Fibroblast of lung (primary cell): ENCODE measurements around the gene OXT. TPM values are rescaled to one million over a fixed set of nuclear protein-coding genes. Genes with fewer than 3 reads are reported as not detected.
A peak's percentile ranks its signal among the peaks of the same experiment; 100 is the strongest.
"Not testable (repeated sequence)": the region's sequence is repeated elsewhere in the genome, so short reads cannot be mapped to it uniquely, and the experiment has no call there.

Source experiments
- DNase-seq, 2 donors: peaks; one replicate each; pipeline versions ENCODE4 v3.0.0 to v3.0.0-alpha.2; 2010; ENCODE audit warnings: low read depth in 2 of 2
- H2AFZ ChIP-seq: 2 replicates; pipeline ENCODE4 v1.5.1; 2012; ENCODE audit warnings: low read length, control low read depth, inconsistent platforms
- H3K27ac ChIP-seq: 2 replicates; pipeline ENCODE4 v1.5.1; 2011; ENCODE audit warnings: low read length, control low read depth; ENCODE audit not compliant: insufficient read depth
- H3K27me3 ChIP-seq: 2 replicates; pipeline ENCODE4 v1.5.1; 2011; ENCODE audit warnings: mild to moderate bottlenecking, low read length; ENCODE audit not compliant: control insufficient read depth, insufficient read depth
- H3K36me3 ChIP-seq: 2 replicates; pipeline ENCODE4 v1.5.1; 2011; ENCODE audit warnings: low read length; ENCODE audit not compliant: control insufficient read depth, insufficient read depth
- H3K4me1 ChIP-seq: 2 replicates; pipeline ENCODE4 v1.5.1; 2011; ENCODE audit warnings: low read length; ENCODE audit not compliant: control insufficient read depth, insufficient read depth; ENCODE audit errors: extremely low read depth
- H3K4me2 ChIP-seq: 2 replicates; pipeline ENCODE4 v1.5.1; 2011; ENCODE audit warnings: low read length, control low read depth; ENCODE audit not compliant: insufficient read depth; ENCODE audit errors: extremely low read depth
- H3K4me3 ChIP-seq, 4 experiments: fragments of 200-600 bp in 1 of 4; sonication (generic) in 1 of 4; replicated peaks in 1 of 4; 2 replicates each; pipeline ENCODE4 v1.5.1; 2011 to 2016; ENCODE audit warnings: low read length in 4 of 4, low read depth in 3 of 4, mild to moderate bottlenecking in 3 of 4, control low read depth in 2 of 4, inconsistent platforms in 1 of 4, mixed read lengths in 1 of 4; ENCODE audit not compliant: insufficient read depth in 1 of 4; ENCODE audit errors: control extremely low read depth in 1 of 4
- H3K79me2 ChIP-seq: 2 replicates; pipeline ENCODE4 v1.5.1; 2012; ENCODE audit warnings: mild to moderate bottlenecking, low read length, inconsistent platforms; ENCODE audit not compliant: control insufficient read depth, insufficient read depth
- H3K9ac ChIP-seq: 2 replicates; pipeline ENCODE4 v1.5.1; 2011; ENCODE audit warnings: mild to moderate bottlenecking, low read length, control low read depth; ENCODE audit not compliant: insufficient read depth
- H3K9me3 ChIP-seq: 2 replicates; pipeline ENCODE4 v1.5.1; 2012; ENCODE audit warnings: low read depth, low read length; ENCODE audit not compliant: control insufficient read depth, insufficient read depth
- H4K20me1 ChIP-seq: 2 replicates; pipeline ENCODE4 v1.5.1; 2011; ENCODE audit warnings: low read length; ENCODE audit not compliant: control insufficient read depth, insufficient read depth; ENCODE audit errors: extremely low read depth
- CTCF ChIP-seq, 2 donors: IDR thresholded peaks in 1 of 2; conservative IDR thresholded peaks in 1 of 2; 1 replicate in 1 of 2; 2 replicates in 1 of 2; pipeline ENCODE4 v1.5.1; 2011 to 2012; ENCODE audit warnings: low read length in 2 of 2, control low read depth in 1 of 2, inconsistent platforms in 1 of 2, low read depth in 1 of 2, mild to moderate bottlenecking in 1 of 2
- EZH2 ChIP-seq: IDR thresholded peaks from 2 replicates; pipeline ENCODE4 v1.5.1; 2012; ENCODE audit warnings: low read length, control low read depth, mild to moderate bottlenecking; ENCODE audit errors: missing control alignments
- polyA plus RNA-seq, 2 donors: library from polyadenylated mRNA; depleted of rRNA in 1 of 2; stranded (reverse) in 1 of 2; unstranded in 1 of 2; fragments of >200 nt; gene quantifications; 2 replicates each; pipeline ENCODE4 v1.2.1, GENCODE V29; 2011 to 2012; ENCODE audit warnings: missing spikeins in 1 of 2
- total RNA-seq: library from RNA; depleted of rRNA; stranded (reverse); fragments of >200 nt; gene quantifications from 2 replicates; pipeline ENCODE4 v1.2.1, GENCODE V29; 2014

OXT gene
- total and polyA plus RNA-seq, 2 donors (not counting 1 experiment from before 2014, with no cell fraction given): not detected

GRCh38 chr20:3115190-3116107, 44.0 kb downstream of the OXT start:
- no peaks in the 10 kb centered on the region for H3K27me3 ChIP-seq
- no peaks in the 10 kb centered on the region for H3K9me3 ChIP-seq
- H4K20me1 ChIP-seq: no peaks in the 10 kb centered on the region
- H2AFZ ChIP-seq: no peak overlapping the region
- peak; percentile 44 to 57 for DNase-seq
- TF ChIP-seq EZH2: no peak
- peak; percentile 70 to 75 for TF ChIP-seq CTCF (conservative IDR thresholded peaks at IDR 0.05 in 1 of 2, IDR thresholded peaks at IDR 0.05 in 1 of 2; ENCODE audit: low read depth in 1 of 2, low read length in 2 of 2)
- no peaks in the 10 kb centered on the region for H3K4me1 ChIP-seq
- H3K36me3 ChIP-seq: peaks cover 2% of the 10 kb centered on the region
- no peaks in the 10 kb centered on the region for H3K79me2 ChIP-seq
- no peak overlapping the region for H3K9ac ChIP-seq
- no peak overlapping the region for H3K4me3 ChIP-seq
- no peak overlapping the region for H3K4me2 ChIP-seq
- no peak overlapping the region for H3K27ac ChIP-seq

DNA sequence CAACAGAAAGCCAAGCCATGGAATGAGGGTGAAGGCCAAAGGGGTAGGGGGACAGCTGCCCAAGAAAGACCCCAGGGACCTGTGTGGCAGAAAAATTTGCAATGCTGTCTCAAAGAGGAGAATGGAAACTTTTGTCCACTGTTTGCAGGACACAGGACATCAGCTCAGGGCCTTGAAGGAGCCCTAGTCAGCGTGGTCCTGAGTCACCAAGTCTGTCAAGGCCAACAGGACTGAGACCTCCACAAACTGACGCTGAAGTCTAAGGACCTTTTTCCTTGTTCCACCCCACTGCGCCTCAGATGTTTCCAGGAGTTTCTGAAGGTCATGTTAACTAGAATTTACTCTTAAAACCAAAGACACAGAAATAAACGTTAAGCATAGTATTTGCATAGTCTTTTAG, 44.9 kb downstream of the OXT start:
- Histone ChIP-seq H4K20me1 (no peaks in the 10 kb centered on the region), H3K36me3 (peaks cover 4% of the 10 kb centered on the region), H3K9ac (no peak overlapping the region), H2AFZ (no peak overlapping the region), H3K4me2 (no peak overlapping the region), H3K9me3 (no peaks in the 10 kb centered on the region), H3K4me3 (no peak overlapping the region), H3K4me1 (no peaks in the 10 kb centered on the region), H3K27ac (no peak overlapping the region), H3K27me3 (no peaks in the 10 kb centered on the region), H3K79me2 (no peaks in the 10 kb centered on the region)
- DNase-seq: no peak
- TF ChIP-seq CTCF (conservative IDR thresholded peaks at IDR 0.05 in 1 of 2, IDR thresholded peaks at IDR 0.05 in 1 of 2; ENCODE audit: low read depth in 1 of 2, low read length in 2 of 2) (no peak), EZH2 (no peak)

DNA sequence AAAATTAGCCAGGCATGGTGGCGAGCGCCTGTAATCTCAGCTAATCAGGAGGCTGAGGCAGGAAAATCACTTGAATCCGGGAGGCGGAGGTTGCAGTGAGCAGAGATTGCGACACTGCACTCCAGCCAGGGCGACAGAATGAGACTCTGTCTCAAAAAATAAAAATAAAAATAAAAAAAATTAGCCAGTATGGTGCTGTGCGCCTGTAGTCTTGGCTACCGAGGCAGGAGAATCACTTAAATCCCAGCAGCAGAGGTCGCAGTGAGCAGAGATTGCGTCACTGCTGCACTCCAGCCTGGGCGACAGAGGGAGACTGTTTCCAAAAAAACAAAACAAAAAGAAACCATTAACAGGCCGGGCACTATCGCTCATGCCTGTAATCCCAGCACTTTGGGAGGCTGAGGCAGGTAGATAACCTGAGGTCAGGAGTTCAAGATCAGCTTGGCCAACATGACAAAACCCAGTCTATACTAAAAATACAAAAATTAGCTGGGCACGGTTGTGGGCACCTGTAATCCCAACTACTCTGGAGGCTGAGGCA, 46.5 kb downstream of the OXT start:
- not testable (repeated sequence) for H2AFZ ChIP-seq, H3K27me3 ChIP-seq, H3K4me1 ChIP-seq, H3K27ac ChIP-seq, H3K79me2 ChIP-seq, H3K9ac ChIP-seq, H3K4me3 ChIP-seq, H4K20me1 ChIP-seq, H3K4me2 ChIP-seq, H3K9me3 ChIP-seq
- peaks cover 12% of the 10 kb centered on the region for H3K36me3 ChIP-seq
- peak; percentile 67 to 83 for DNase-seq
- peak; percentile 65 to 70 for TF ChIP-seq CTCF (conservative IDR thresholded peaks at IDR 0.05 in 1 of 2, IDR thresholded peaks at IDR 0.05 in 1 of 2; ENCODE audit: low read depth in 1 of 2, low read length in 2 of 2)
